ENCODE measurements around the gene ARPC4. TPM values are rescaled to one million over a fixed set of nuclear protein-coding genes. Genes with fewer than 3 reads are reported as not detected.

The ARPC4 gene
- total and polyA plus RNA-seq, 2 donors (not counting 3 experiments of a cell fraction or from before 2014, with no cell fraction given), result 181 to 197 TPM

DNA sequence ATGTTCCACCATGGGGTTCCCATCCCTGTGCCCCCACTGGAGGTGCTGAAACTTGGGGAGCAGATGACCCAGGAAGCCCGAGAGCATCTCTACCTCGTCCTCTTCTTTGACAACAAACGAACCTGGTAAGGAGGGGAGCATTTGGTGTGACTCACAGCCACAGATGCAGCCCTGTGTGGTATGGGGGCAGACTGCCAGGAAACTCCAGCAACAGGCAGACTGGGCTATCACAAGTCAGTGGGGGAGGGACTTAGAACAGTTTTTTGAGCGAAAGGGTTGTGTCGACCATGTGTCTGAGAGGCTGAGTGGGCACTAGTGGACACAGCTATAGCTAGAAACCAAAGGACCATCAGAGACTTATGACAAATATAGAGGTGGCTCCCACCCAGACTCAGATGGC, 46.6 kb upstream of the ARPC4 start:
- Histone ChIP-seq H3K9me3 (replicated peaks; ENCODE audit: control insufficient read depth, insufficient read depth, low read length) (no peaks in the 10 kb centered on the region), H3K79me2 (ENCODE audit: control insufficient read depth, insufficient read depth, low read length) (peaks cover 10% of the 10 kb centered on the region), H3K4me1 (ENCODE audit: control insufficient read depth, extremely low read depth, insufficient read depth, low read length) (peaks cover 30% of the 10 kb centered on the region), H3K36me3 (ENCODE audit: control insufficient read depth in 2 of 2, extremely low read depth in 1 of 2, insufficient read depth in 2 of 2, low read length in 2 of 2) (peaks cover 23 to 63% of the 10 kb centered on the region in 2 experiments), H3K4me2 (ENCODE audit: insufficient read depth, low read length) (peak overlapping the region; percentile 15), H3K27ac (ENCODE audit: insufficient read depth, low read depth, low read length) (peak overlapping the region; percentile 19), H4K20me1 (replicated peaks; ENCODE audit: control insufficient read depth, extremely low read depth, insufficient read depth, low read length) (no peaks in the 10 kb centered on the region), H3K4me3 (replicated peaks in 1 of 3; ENCODE audit: insufficient read depth in 1 of 3, low read depth in 1 of 3, low read length in 3 of 3) (no peak overlapping the region), H2AFZ (ENCODE audit: low read depth, low read length) (no peak overlapping the region), H3K9ac (replicated peaks; ENCODE audit: extremely low read depth, insufficient read depth, low read length) (no peak overlapping the region), H3K9me1 (replicated peaks; ENCODE audit: control insufficient read depth, extremely low read depth, insufficient read depth, low read length) (no peaks in the 10 kb centered on the region), H3K27me3 (ENCODE audit: control insufficient read depth in 2 of 2, insufficient read depth in 2 of 2, low read length in 2 of 2) (no peaks in the 10 kb centered on the region)
- FAIRE-seq, result peak; percentile 64
- TF ChIP-seq JUN (IDR thresholded peaks at IDR 0.05; ENCODE audit: borderline replicate concordance, insufficient read depth, insufficient read length, low read depth) (no peak), POLR2A (IDR thresholded peaks at IDR 0.05; ENCODE audit: low read depth, low read length) (no peak), GATA2 (IDR thresholded peaks at IDR 0.05; ENCODE audit: insufficient read depth, insufficient read length, low read depth, low read length) (no peak), CTCF (IDR thresholded peaks at IDR 0.05; ENCODE audit: extremely low read depth in 1 of 2, insufficient read depth in 1 of 2, low read depth in 1 of 2, low read length in 2 of 2) (no peak), EZH2 (IDR thresholded peaks at IDR 0.05; ENCODE audit: borderline replicate concordance, low read depth, low read length, severe bottlenecking) (no peak), POLR2AphosphoS5 (IDR thresholded peaks at IDR 0.05; ENCODE audit: insufficient read depth, low read depth, low read length) (no peak), MYC (IDR thresholded peaks at IDR 0.05; ENCODE audit: low read depth, low read length) (no peak), FOS (IDR thresholded peaks at IDR 0.05; ENCODE audit: borderline replicate concordance, insufficient read depth, low read length) (no peak)
- TF ChIP-seq, protein P1, sequence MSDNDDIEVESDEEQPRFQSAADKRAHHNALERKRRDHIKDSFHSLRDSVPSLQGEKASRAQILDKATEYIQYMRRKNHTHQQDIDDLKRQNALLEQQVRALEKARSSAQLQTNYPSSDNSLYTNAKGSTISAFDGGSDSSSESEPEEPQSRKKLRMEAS (IDR thresholded peaks at IDR 0.05; ENCODE audit: insufficient read depth, insufficient read length), result no peak
- BruUV-seq (replicated peaks), result no TSS peak
- ChIA-PET POLR2A (no interaction called here), CTCF (interaction anchor here (1.0 to 1.3 kb wide), 2 partner anchors 9 to 30 kb away, joined by 3 read pairs; no protein-coding TSS in a partner anchor)
- intact Hi-C loops (cut with micrococcal nuclease), result no loop called here
- dilution Hi-C loops (cut with MboI; ENCODE audit: extremely low pct_ligation_motif_present, low sequenced_read_pairs), result no loop called here
- peak; percentile 74 for DNase-seq (ENCODE audit: low read depth, low spot score)
